GM12878 (cell line): ENCODE results near the gene NFIX. TPM values are rescaled to one million over a fixed set of nuclear protein-coding genes. Genes with fewer than 3 reads are reported as not detected.

Experiments used
- ATAC-seq: fragments of 200-7000 bp; cut with Tn5 transposase; 3 replicates; pipeline ENCODE4 v1.9.1; 2020; ENCODE audit warnings: mild to moderate bottlenecking, moderate library complexity
- BruUV-seq: library from RNA; stranded (reverse); fragments of 400-500 nt; replicated peaks from 2 replicates; lab custom pipeline; 2021; lab: Mats Ljungman, UMichigan
- CTCF ChIA-PET: fragments of 300-600 bp; sonication (Branson Sonifier 250); formaldehyde crosslinking; extraction: SDS; loops from one replicate; lab custom pipeline; 2021; ENCODE audit warnings: inconsistent platforms; lab: Yijun Ruan, JAX
- POLR2A ChIA-PET: fragments of 350-600 bp; formaldehyde crosslinking; extraction: SDS; loops from one replicate; lab custom pipeline; 2021; ENCODE audit warnings: inconsistent platforms; lab: Charles Lee
- RAD21 ChIA-PET: fragments of 300-600 bp; sonication (Branson Sonifier 250); formaldehyde crosslinking; loops from one replicate; lab custom pipeline; 2023; ENCODE audit warnings: antibody characterized with exemption; ENCODE audit not compliant: unreplicated experiment; lab: Charles Lee
- SMC1A ChIA-PET: fragments of 300-600 bp; sonication (Branson Sonifier 250); formaldehyde crosslinking; loops from one replicate; lab custom pipeline; 2023; ENCODE audit not compliant: unreplicated experiment, uncharacterized antibody; lab: Charles Lee
- DNase-seq: peaks from one replicate; pipeline ENCODE4 v3.0.0-alpha.2; 2011; ENCODE audit warnings: low read depth, low spot score
- FAIRE-seq: peaks from 3 replicates; lab custom pipeline; 2011; peaks lifted over from hg19 to GRCh38; lab: Jason Lieb, UNC
- H2AFZ ChIP-seq: 2 replicates; pipeline ENCODE4 v1.6.0; 2011; ENCODE audit warnings: low read depth, low read length, control low read depth; ENCODE audit not compliant: control insufficient read depth
- H3K27ac ChIP-seq: 2 replicates; pipeline ENCODE4 v1.5.1; 2011; ENCODE audit warnings: control low read depth; ENCODE audit not compliant: control insufficient read depth, insufficient read depth
- H3K27me3 ChIP-seq, 2 experiments: replicated peaks in 1 of 2; 2 replicates each; pipeline versions ENCODE4 v1.6.0 to v1.6.1; 2011; ENCODE audit warnings: low read length in 1 of 2; ENCODE audit not compliant: control insufficient read depth in 2 of 2, insufficient read depth in 2 of 2
- H3K36me3 ChIP-seq, 2 experiments: 2 replicates each; pipeline ENCODE4 v1.5.1; 2011; ENCODE audit warnings: low read length in 1 of 2; ENCODE audit not compliant: control insufficient read depth in 2 of 2, insufficient read depth in 2 of 2
- H3K4me1 ChIP-seq: 2 replicates; pipeline ENCODE4 v1.6.1; 2011; ENCODE audit warnings: mild to moderate bottlenecking, low read length, moderate library complexity, mixed read lengths; ENCODE audit not compliant: control insufficient read depth, insufficient read depth
- H3K4me2 ChIP-seq: 2 replicates; pipeline ENCODE4 v1.6.0; 2011; ENCODE audit warnings: control low read depth; ENCODE audit not compliant: control insufficient read depth, insufficient read depth
- H3K4me3 ChIP-seq: fragments of 200-600 bp; sonication (generic); 2 replicates; pipeline ENCODE4 v1.5.1; 2016
- H3K79me2 ChIP-seq: 2 replicates; pipeline ENCODE4 v1.6.0; 2011; ENCODE audit warnings: low read length; ENCODE audit not compliant: control insufficient read depth, insufficient read depth
- H3K9ac ChIP-seq: 2 replicates; pipeline ENCODE4 v1.8.0; 2011; ENCODE audit warnings: low read length, control low read depth, mixed read lengths; ENCODE audit not compliant: control insufficient read depth, insufficient read depth
- H3K9me3 ChIP-seq: replicated peaks from 3 replicates; pipeline ENCODE4 v1.5.1; 2011; ENCODE audit warnings: mild to moderate bottlenecking, low read length; ENCODE audit not compliant: control insufficient read depth, insufficient read depth
- H4K20me1 ChIP-seq: 2 replicates; pipeline ENCODE4 v1.6.0; 2011; ENCODE audit not compliant: control insufficient read depth, insufficient read depth
- GATAD2B ChIP-seq: fragments of 450-650 bp; conservative IDR thresholded peaks from 2 replicates; pipeline ENCODE4 v1.6.1; 2017; ENCODE audit warnings: low read depth, mild to moderate bottlenecking, moderate library complexity
- NR2F1 ChIP-seq: fragments of 450-650 bp; conservative IDR thresholded peaks from 2 replicates; pipeline ENCODE4 v1.6.1; 2017; ENCODE audit warnings: mild to moderate bottlenecking
- SIN3A ChIP-seq: IDR thresholded peaks from 2 replicates; pipeline ENCODE4 v1.6.1; 2012; ENCODE audit warnings: low read depth, low read length, improper control_type of control experiment
- SMAD5 ChIP-seq: IDR thresholded peaks from 2 replicates; pipeline ENCODE4 v1.6.1; 2016; ENCODE audit warnings: antibody characterized with exemption, low read depth
- WGBS: methylation state at CpG from one replicate; pipeline ENCODE4 v1.1.6; 2016; ENCODE audit warnings: low lambda C conversion rate; ENCODE audit not compliant: insufficient replicate concordance, insufficient coverage; ENCODE audit errors: missing lambda C conversion rate; 5-methylcytosine and 5-hydroxymethylcytosine counted together
- in situ Hi-C: fragments of 300-500 bp; cut with MboI; formaldehyde crosslinking; loops from 9 replicates; pipeline ENCODE4 v1.14.3; 2018; ENCODE audit warnings: mixed read lengths
- intact Hi-C: fragments of 100-400 bp; cut with micrococcal nuclease; formaldehyde crosslinking; loops from one replicate; pipeline ENCODE4 v1.14.2; 2022; ENCODE audit not compliant: unreplicated experiment
- polyA plus RNA-seq, 11 experiments: library from polyadenylated mRNA; depleted of rRNA in 4 of 11; unstranded in 6 of 11; stranded (reverse) in 5 of 11; fragments of >200 nt; fragmentation: Nextera tagmentation in 4 of 11; fragmentation: Illumina TruSeq in 1 of 11; extraction: Ambion mirVana in 4 of 11; extraction: Trizol in 1 of 11; gene quantifications; 1 replicate in 1 of 11; 2 replicates in 10 of 11; pipeline versions ENCODE4 v1.2.1 to v1.2.3, GENCODE V29; 2011 to 2016; ENCODE audit warnings: inconsistent platforms in 2 of 11, missing spikeins in 2 of 11, low read depth in 1 of 11
- total RNA-seq, 4 experiments: library from RNA; depleted of rRNA in 3 of 4; stranded (reverse); fragments of >200 nt in 3 of 4; fragmentation: Illumina TruSeq in 1 of 4; extraction: Trizol in 1 of 4; gene quantifications; 2 replicates each; pipeline versions ENCODE4 v1.2.1 to v1.2.3, GENCODE V29; 2013 to 2021
- TF ChIP-seq, protein P1 (sequence below): fragments of 150-350 bp; IDR thresholded peaks from 2 replicates; pipeline ENCODE4 v1.6.1; 2016; ENCODE audit warnings: low read depth, low read length

NFIX gene
- total and polyA plus RNA-seq, 10 of the 15 experiments (the other 5 are each of a cell fraction or from before 2014, with no cell fraction given): 0.02 to 2.2 (median 0.28) TPM

DNA sequence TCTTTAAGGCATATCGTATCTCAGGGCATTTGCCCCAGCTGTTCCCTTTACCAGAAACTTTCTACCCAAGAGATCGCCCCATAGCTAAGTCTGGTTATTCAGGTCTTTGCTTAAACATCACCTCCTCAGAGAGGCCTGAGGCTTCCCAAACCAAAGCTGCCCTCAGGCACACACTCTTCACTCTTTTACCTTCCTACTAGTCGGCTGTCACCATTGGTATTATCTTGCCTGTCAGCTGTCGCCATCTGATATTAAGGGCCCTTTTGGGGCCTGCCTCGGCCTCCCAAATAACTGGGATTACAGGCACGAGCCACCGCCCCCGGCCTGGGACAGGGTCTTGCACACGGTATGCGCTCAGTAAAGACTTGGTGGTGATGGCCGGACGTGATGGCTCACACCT lies 39.3 kb upstream of the NFIX start:
- RAD21 ChIA-PET: interaction anchor here (0.5 to 2.3 kb wide), 3 partner anchors 9 to 1662 kb away, joined by 4 to 9 read pairs (median 7); no protein-coding TSS in a partner anchor
- POLR2A ChIA-PET: interaction anchor here (0.8 to 1.9 kb wide), 3 partner anchors 10 to 145 kb away, joined by 3 to 7 read pairs (median 5); partner anchors contain the start of genes CALR and RAD23A
- H3K36me3 ChIP-seq: peaks cover 6 to 10% of the 10 kb centered on the region in 2 experiments; a peak in 3 of 4 replicates
- BruUV-seq: no TSS peak
- peak overlapping the region; percentile 78 for H3K4me3 ChIP-seq
- H2AFZ ChIP-seq: no peak overlapping the region
- H3K9me3 ChIP-seq: no peaks in the 10 kb centered on the region
- ATAC-seq (no peak), FAIRE-seq (no peak), DNase-seq (no peak)
- peak overlapping the region; percentile 24; the same call in 1 of the 2 replicates for H3K27ac ChIP-seq
- H3K4me2 ChIP-seq: peak overlapping the region; percentile 85
- CTCF ChIA-PET: interaction anchor here (0.5 to 4.6 kb wide), 3 partner anchors 9 to 190 kb away, joined by 3 to 40 read pairs (median 3); no protein-coding TSS in a partner anchor
- intact Hi-C loops (no loop called here), in situ Hi-C loops (no loop called here)
- H3K79me2 ChIP-seq: peaks cover 32% of the 10 kb centered on the region
- peak overlapping the region; percentile 80 for H3K9ac ChIP-seq
- H3K4me1 ChIP-seq: peaks cover 11% of the 10 kb centered on the region
- WGBS: 4% methylated on average over 12 of the region's 12 CpGs
- SMC1A ChIA-PET: interaction anchor here (1.3 to 2.1 kb wide), 3 partner anchors 9 to 65 kb away, joined by 4 to 6 read pairs (median 6); partner anchors contain the start of gene GCDH
- no peaks in the 10 kb centered on the region for H4K20me1 ChIP-seq
- H3K27me3 ChIP-seq: no peaks in the 10 kb centered on the region
- TF ChIP-seq SIN3A: no peak
- TF ChIP-seq, protein P1, sequence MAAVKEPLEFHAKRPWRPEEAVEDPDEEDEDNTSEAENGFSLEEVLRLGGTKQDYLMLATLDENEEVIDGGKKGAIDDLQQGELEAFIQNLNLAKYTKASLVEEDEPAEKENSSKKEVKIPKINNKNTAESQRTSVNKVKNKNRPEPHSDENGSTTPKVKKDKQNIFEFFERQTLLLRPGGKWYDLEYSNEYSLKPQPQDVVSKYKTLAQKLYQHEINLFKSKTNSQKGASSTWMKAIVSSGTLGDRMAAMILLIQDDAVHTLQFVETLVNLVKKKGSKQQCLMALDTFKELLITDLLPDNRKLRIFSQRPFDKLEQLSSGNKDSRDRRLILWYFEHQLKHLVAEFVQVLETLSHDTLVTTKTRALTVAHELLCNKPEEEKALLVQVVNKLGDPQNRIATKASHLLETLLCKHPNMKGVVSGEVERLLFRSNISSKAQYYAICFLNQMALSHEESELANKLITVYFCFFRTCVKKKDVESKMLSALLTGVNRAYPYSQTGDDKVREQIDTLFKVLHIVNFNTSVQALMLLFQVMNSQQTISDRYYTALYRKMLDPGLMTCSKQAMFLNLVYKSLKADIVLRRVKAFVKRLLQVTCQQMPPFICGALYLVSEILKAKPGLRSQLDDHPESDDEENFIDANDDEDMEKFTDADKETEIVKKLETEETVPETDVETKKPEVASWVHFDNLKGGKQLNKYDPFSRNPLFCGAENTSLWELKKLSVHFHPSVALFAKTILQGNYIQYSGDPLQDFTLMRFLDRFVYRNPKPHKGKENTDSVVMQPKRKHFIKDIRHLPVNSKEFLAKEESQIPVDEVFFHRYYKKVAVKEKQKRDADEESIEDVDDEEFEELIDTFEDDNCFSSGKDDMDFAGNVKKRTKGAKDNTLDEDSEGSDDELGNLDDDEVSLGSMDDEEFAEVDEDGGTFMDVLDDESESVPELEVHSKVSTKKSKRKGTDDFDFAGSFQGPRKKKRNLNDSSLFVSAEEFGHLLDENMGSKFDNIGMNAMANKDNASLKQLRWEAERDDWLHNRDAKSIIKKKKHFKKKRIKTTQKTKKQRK: no peak
- TF ChIP-seq SMAD5: 0 out of 2 replicates have a peak, but pooled peaks have one; percentile 10
- TF ChIP-seq NR2F1: 0 out of 2 replicates have a peak, but pooled peaks have one; percentile 10
- TF ChIP-seq GATAD2B: no peak
